OCI-LY7 (cell line): ENCODE data around the gene OR13C9.

Experiments
- CTCF ChIP-seq: fragments of 200-600 bp; sonication (generic); conservative IDR thresholded peaks from 2 replicates; pipeline ENCODE4 v1.5.1; 2014; ENCODE audit warnings: mild to moderate bottlenecking, antibody characterized with exemption, low read length, moderate library complexity, mixed read lengths
- EZH2phosphoT487 ChIP-seq: fragments of 200-600 bp; sonication (generic); IDR thresholded peaks from 2 replicates; pipeline ENCODE4 v1.6.1; 2018; ENCODE audit warnings: low read depth, borderline replicate concordance, mild to moderate bottlenecking, mixed run types, antibody characterized with exemption, low read length, moderate library complexity, mixed read lengths

- TF ChIP-seq CTCF (peak; percentile 72), EZH2phosphoT487 (no peak)
These were observed 9.7 kb downstream of the OR13C9 start for GRCh38 chr9:104608336-104608735.
